Lung microvascular endothelial cell (primary cell): ENCODE results near the gene CCDC148. TPM values are rescaled to one million over a fixed set of nuclear protein-coding genes. Genes with fewer than 3 reads are reported as not detected.

Experiments used
- DNase-seq, 2 donors: peaks; one replicate each; pipeline versions ENCODE4 v3.0.0 to v3.0.0-alpha.2; 2010; ENCODE audit warnings: low read depth in 2 of 2
- total RNA-seq: library from RNA; depleted of rRNA; stranded (reverse); fragments of >200 nt; gene quantifications from 2 replicates; pipeline ENCODE4 v1.2.1, GENCODE V29; 2014

The CCDC148 gene
- total RNA-seq, 1 donor from 2014 or later: 0.20 TPM

GRCh38 chr2:158213773-158214172, 242.8 kb downstream of the CCDC148 start:
- DNase-seq: no peak

GRCh38 chr2:158212301-158212700, 244.3 kb downstream of the CCDC148 start:
- no peak for DNase-seq

DNA sequence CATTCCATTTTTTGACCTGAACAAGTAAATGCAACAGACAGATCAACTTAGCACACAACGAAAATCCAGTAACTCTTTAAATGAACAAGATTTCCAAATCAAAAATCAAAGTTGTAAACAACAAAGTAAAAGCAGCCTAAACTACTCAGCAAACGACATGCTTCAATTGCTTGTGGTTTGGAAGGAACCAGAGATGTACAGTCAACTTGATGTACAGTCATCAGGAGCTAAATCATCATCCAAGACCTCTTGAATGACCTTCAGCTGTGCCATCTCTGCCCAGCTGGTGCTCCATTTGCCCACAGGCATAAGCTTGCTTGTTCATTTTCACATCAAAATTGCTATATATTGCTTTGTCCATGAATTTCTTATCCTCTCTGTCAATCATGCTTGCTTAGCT, 245.1 kb downstream of the CCDC148 start:
- peak in 1 of 2 donors; percentile 22 for DNase-seq

- no peak for DNase-seq
These were observed 249.2 kb downstream of the CCDC148 start for GRCh38 chr2:158207354-158207753.

- peak in 1 of 2 donors; percentile 31 for DNase-seq
These were observed 251.3 kb downstream of the CCDC148 start for GRCh38 chr2:158205215-158205614.

- peak in 1 of 2 donors; percentile 16 for DNase-seq
These were observed 251.8 kb downstream of the CCDC148 start for GRCh38 chr2:158204741-158205165.

DNA sequence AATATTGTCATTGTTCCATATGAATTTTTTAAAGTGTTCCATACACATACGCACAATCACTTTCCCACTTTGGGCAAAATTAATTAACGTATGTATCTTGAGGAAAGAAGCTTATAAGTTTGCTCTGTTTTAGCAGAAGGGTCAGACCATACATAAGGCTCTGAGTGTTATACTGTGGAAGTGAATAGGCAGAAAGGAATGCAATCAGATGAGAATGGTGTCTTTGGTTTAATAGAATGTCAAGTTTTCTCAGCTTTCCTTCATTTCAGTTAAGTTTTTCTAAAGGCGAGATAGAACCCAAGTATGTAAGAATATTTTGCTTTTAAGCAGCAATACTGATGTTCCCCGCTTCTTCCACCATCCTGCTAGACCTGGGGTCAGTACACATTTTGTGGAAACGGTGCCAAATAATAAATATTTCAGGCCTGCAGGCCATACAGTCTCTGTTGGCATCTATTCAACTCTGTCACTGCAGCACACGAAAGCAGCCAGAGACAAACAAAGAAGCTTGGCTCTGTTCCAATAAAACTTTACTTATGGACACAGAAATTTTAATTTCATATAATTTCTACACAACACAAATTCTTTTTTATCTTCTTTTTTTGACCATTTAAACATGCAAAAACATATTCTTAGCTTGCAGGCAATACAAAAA, 254.3 kb downstream of the CCDC148 start:
- peak; percentile 75 to 86 for DNase-seq

DNA sequence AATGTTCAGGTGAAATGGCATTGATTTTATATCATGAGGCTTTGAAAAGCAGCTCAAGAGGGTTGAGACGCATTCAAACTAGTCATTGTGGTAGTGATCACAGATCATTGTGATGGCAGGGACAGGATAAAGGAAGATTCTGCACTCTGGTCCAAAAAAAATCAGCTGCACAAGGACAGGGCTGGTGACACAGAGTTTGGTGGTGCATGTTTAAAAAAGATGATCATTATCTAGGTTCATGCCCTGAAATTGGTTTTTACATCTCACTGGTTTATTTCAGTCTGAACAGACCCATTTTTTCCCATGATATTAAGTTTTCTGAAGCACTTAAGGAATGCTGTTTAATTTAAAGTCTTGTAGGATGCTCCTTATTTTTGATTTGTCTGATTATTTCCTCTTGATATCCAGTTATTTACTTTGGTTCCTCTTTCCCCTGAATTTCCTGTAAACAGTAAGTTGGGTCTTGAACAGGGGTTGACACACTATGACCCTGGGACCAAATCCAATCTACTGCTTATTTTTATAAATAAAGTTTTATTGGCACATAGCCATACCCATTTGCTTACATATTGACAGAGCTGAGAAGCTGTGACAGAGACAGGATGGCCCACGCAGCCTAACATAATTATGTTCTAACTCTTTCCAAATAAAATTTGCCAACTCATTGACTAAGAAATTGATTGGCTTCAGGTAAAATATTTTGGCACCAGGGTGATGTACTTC, 256.5 kb downstream of the CCDC148 start:
- DNase-seq: peak in 1 of 2 donors; percentile 42

GRCh38 chr2:158197940-158198339, 258.6 kb downstream of the CCDC148 start:
- DNase-seq: no peak

DNA sequence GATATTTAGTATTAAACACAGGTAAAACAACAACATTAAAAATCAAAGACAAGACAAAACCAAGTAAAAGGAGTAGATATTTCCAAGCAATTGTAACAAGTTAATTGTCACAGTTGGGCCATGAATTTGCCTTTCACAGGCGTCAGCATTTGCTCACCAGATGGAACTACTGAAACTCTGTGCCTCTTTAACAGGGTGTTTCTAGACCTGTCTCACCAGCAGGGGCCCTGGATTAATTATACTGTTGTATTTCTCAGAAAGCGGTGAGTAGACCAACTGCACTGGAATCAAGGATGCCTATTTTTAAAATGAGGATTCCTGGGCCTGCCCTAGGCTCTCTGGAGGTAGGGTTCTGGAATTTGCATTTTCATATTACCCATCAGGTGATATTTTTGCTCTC, 262.3 kb downstream of the CCDC148 start:
- no peak for DNase-seq

DNA sequence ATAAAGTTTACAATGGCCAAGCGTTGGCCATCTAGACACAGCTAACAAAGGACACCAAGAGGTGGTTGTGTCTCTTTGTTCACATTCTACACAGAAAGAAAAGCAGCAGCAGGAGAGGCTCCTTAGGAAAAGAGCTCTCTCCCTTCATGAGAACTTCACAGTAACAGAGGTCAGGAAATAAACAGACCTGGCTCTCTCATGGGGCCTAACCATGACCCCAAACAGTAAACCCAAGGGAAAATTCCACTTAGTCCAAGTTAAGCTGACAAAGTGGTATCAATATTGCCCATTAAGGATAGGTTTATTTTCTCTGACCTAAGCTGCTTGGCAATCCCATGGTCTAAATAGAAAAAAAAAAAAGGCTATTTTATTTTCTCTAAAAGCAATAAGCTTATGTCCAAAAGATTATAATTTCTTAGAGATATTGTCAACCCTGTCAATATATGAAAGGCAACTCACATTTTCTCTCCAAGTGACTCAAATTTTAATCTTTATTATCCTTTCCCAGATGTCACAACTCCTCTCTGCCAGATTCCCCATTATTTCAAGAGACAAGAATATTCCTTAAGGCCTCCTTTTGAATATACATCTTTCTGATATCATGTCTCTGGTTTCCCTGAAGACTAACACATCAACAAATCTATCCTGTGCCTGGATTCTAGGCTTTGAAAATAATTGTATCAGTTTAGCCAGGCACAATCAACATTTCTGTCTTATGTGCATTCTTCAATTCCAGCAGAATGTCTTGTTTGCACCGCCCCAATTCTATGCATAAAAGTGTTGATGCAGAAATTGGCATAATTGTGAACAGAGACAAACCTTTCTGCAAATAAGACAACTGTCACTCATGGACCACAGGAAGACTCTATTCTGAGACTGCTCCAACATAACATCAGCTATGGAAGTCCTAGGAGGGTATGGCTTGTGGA, 263.8 kb downstream of the CCDC148 start:
- DNase-seq: no peak

- peak; percentile 15 to 22 for DNase-seq
These were observed 265.3 kb downstream of the CCDC148 start for GRCh38 chr2:158191076-158191895.

GRCh38 chr2:158189526-158189925, 267.0 kb downstream of the CCDC148 start:
- DNase-seq: peak in 1 of 2 donors; percentile 39

- peak in 1 of 2 donors; percentile 11 for DNase-seq
These were observed 268.6 kb downstream of the CCDC148 start for GRCh38 chr2:158187908-158188307.

GRCh38 chr2:158184556-158185343, 271.8 kb downstream of the CCDC148 start:
- DNase-seq: no peak

DNA sequence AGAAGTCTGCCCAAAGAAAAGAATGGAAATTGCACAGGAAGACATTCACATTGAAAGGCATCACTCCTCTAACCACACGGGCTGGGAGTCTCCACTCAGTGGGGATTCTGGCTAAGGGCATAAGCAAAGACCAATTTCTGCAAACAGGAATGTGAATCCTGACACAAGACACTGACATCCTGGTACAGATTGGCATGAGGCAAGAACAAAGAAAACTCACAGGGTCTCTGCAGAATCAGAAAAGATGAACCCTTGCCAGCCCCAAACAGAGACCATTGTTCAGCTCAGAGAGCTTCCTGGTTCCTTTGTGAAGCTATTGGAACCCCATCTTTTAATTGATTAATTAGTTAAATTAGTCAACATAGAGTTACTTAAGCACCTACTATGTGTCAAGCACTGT, 272.6 kb downstream of the CCDC148 start:
- no peak for DNase-seq

- no peak for DNase-seq
These were observed 273.8 kb downstream of the CCDC148 start for GRCh38 chr2:158182676-158183295.

- DNase-seq: no peak
These were observed 275.4 kb downstream of the CCDC148 start for GRCh38 chr2:158181171-158181570.

- DNase-seq: peak; percentile 51 to 70
These were observed 276.9 kb downstream of the CCDC148 start for GRCh38 chr2:158179660-158180059.

DNA sequence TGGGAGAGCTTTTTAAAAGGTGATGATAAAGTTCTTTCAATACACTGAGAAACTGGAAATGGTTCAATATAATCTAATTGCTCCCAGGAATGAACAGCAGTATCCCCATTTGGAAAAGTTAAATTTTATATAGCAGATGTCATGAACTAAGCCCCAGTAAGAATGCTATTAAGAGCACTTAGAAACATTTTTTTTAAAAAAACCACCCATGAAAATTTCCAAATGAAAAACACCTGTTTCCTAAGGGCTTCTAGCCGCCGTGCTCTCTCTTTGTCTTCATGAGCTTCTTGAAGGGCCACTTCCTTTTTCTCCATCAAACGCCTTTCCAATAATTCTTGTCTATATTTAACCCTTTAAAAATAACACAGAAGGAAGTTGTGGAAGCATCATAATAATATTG, 277.9 kb downstream of the CCDC148 start:
- no peak for DNase-seq
